ENCODE measurements around the gene ARHGEF6.

Gene ARHGEF6

DNA sequence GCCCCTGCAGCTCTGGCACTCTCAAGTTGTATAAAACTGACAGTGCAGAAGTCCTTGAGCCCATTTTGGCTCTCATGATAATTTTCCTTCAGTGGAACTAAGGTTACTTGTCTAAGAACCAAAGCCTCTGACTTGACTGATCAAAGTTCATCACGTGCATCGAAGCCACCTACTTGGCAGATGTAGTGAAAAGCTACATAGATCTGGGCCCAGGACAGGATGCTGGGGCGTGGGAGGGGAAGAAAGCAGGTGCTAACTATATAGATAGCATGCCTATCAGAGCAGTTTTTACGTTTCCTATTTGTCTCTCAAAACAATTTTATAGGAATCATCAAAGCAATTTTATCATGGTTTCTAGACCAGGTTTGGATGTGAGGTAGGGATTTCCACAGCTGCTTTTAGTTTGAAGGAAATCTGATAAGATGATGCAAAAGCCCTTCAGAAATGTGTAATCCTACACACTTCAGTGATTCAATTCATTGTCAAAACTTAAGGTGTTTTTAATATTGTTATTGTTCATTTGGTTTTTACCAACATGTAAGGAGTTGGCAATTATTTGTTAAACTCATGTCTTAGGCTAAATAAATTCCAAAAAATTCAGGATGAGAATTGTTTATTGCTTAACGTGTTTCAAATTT lies 134.0 kb downstream of the ARHGEF6 start:
- DNase-seq (ENCODE audit: low read depth) = no peak

- DNase-seq (ENCODE audit: low read depth) = no peak
These were observed 137.5 kb downstream of the ARHGEF6 start for GRCh38 chrX:136643243-136643642.

GRCh38 chrX:136639506-136640176 lies 141.1 kb downstream of the ARHGEF6 start:
- DNase-seq (ENCODE audit: low read depth) = peak; percentile 3

DNA sequence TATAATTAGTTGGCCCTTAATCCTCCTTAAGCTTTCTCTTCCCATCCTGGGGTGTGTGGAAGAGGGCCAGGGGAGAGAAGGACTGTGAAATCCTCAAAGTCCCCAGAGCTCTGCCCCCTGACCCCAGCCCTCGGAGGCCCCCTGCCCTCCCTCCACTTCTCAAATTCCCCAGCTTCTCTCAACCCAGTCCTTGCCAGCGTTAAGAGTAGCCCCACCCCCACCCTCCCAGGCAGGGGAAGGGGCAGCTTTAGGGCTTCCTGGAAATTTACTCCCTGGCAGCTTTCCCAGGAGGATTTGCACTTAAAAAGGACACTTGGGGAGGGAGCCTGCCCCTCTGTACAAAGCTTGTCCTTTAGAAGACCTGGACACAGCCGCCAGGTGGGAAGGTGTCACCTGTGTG lies 144.6 kb downstream of the ARHGEF6 start:
- no peak for DNase-seq (ENCODE audit: low read depth)

DNA sequence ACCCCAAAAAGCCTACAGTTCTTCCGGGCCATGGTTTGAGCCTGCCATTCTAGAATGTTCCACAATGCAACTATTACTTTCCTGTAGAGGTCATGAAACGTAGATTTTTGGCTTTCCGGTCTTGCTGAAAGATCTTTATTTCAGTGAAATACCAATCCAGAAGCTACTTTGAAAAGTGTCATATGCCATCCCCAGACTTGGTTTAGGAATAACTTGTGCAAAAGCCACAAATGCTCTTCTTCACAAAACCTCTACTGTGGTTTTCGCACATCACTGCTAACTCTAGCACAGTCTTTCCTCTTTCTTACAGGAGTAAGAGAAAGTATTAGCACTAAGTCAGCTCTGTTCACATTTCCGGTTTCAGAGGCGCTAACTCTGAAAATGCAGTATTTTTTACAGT lies 145.5 kb downstream of the ARHGEF6 start:
- DNase-seq (ENCODE audit: low read depth) = no peak

GRCh38 chrX:136630881-136631280 lies 149.9 kb downstream of the ARHGEF6 start:
- DNase-seq (ENCODE audit: low read depth) = no peak

DNA sequence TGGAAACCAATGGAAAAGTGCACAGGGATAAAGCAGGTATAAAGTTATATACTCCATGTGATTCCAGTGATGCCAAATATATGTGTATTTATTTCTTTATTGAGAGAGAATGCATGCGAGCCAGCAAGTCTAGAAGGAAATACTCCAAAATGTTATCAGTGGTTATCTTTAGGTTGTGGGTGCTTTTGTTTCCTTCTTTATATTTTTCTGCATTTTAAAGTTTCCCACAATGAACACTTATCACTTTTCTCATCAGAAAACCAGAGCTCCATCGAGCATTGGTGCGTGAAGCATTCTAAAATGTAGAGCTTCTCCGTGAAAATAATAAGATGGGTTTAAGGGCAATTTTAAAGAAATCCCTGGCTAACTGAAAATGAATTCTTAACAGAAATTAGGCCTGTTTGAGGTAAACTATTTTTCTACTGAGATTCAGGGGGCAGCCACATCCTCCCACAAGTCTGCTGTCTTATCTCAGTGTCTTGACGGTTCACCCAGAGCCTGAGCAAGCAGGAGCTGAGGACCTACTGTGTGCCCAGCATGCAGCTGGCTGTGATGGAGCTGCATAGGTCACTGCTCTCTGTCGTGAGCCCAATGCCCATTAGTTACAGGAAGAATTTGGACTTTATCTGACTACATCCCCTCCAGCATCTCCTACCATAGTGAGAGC lies 151.5 kb downstream of the ARHGEF6 start:
- DNase-seq (ENCODE audit: low read depth) = no peak

- no peak for DNase-seq (ENCODE audit: low read depth)
These were observed 153.3 kb downstream of the ARHGEF6 start for GRCh38 chrX:136627409-136627808.

GRCh38 chrX:136626891-136627290 lies 153.8 kb downstream of the ARHGEF6 start:
- no peak for DNase-seq (ENCODE audit: low read depth)

GRCh38 chrX:136626237-136626636 lies 154.5 kb downstream of the ARHGEF6 start:
- DNase-seq (ENCODE audit: low read depth) = no peak

DNA sequence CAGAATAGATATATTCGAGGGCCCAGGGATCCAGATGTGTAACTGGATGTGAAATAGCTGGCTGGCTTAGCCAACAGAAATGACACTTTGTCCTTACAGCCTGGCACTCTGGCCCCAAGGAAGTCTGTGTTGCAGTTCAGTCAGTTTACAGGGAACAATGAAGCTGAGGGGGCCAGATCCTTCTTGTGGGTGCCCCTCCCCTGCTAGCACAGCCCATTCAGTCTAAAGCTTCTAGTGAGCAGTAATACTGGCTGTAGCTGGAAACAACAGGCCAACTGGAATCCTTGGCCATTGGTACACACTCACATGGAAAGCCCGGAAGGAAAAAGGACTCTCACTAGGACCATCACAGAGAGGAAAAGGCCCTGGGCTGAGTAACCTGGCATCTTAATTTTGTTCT lies 155.5 kb downstream of the ARHGEF6 start:
- DNase-seq (ENCODE audit: low read depth) = no peak

DNA sequence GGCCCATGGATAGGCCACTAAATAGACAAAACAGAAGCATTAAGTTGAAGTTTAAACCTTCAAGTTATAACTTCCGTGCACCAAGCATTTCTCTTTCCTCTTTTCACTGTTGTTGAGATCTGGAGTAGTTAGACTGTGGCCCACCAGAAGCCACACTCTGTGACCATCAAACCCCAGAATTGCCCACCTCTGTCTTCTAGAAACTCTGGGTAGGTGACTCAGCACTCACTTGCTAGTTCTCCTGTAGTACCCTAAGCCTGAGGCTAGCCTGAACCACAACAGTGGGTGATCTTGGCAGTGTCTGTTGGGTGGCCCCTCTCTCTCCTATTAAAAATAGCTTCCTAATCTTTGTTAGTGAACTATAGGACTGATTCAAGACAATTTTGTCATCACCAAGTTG lies 157.3 kb downstream of the ARHGEF6 start:
- no peak for DNase-seq (ENCODE audit: low read depth)

GRCh38 chrX:136622568-136622967 lies 158.2 kb downstream of the ARHGEF6 start:
- no peak for DNase-seq (ENCODE audit: low read depth)

- DNase-seq (ENCODE audit: low read depth) = no peak
These were observed 160.0 kb downstream of the ARHGEF6 start for GRCh38 chrX:136620780-136621179.

- DNase-seq (ENCODE audit: low read depth) = no peak
These were observed 160.7 kb downstream of the ARHGEF6 start for GRCh38 chrX:136619899-136620505.

DNA sequence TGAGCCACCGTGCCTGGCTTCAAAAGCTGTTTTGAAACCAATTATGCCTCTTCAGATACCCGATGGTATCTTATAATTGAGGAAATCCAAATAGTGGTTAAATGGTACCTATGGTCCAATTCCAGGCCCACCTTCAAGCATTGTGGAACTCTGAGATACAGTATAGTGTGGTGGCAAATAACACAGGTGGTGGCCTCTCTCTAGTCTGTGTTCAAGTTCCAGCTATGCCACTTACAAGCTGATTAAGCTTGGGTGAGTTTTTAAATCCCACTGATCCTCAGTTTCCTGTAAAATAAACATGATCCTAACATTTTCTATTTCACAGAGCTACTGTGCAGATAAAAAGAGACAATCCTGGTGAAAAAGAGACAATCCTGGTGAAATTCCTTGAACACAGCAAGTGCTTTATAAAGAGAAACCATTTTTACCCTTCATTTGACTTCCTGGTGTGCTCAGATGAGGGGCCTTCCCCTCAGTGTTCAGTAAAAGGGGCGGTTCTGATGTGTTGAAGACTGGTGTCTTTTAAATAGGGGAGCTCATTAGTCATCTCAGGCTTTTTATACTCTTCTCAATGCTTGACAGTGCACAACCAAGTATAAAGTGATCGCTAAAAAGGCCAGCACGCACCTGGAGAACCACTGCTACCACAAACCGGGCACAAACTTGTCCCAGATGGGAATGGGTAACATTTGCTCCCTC lies 163.6 kb downstream of the ARHGEF6 start:
- DNase-seq (ENCODE audit: low read depth) = no peak
